Lung (tissue), 12 donors: ENCODE measurements around the gene DAAM2. TPM values are rescaled to one million over a fixed set of nuclear protein-coding genes. Genes with fewer than 3 reads are reported as not detected.

Source experiments
- ATAC-seq: fragments of 200-7000 bp; cut with Tn5 transposase; one replicate; pipeline ENCODE4 v1.9.1; 2020; ENCODE audit warnings: moderate number of reproducible peaks; ENCODE audit not compliant: insufficient read depth, low FRiP score
- DNase-seq, 3 donors: peaks; one replicate each; pipeline ENCODE4 v3.0.0-alpha.2; 2013 to 2017
- H3K27ac ChIP-seq, 2 donors: one replicate each; pipeline ENCODE4 v1.5.1; 2013; ENCODE audit warnings: mild to moderate bottlenecking in 2 of 2, moderate library complexity in 2 of 2, control low read depth in 1 of 2, inconsistent platforms in 1 of 2, low read depth in 1 of 2, low read length in 1 of 2
- H3K27me3 ChIP-seq, 3 donors: one replicate each; pipeline ENCODE4 v1.5.1; 2013; ENCODE audit warnings: low read length in 2 of 3; ENCODE audit not compliant: control insufficient read depth in 3 of 3, insufficient read depth in 3 of 3
- H3K36me3 ChIP-seq, 4 donors: one replicate each; pipeline ENCODE4 v1.5.1; 2013; ENCODE audit warnings: low read length in 4 of 4, mild to moderate bottlenecking in 1 of 4, moderate library complexity in 1 of 4; ENCODE audit not compliant: control insufficient read depth in 4 of 4, insufficient read depth in 4 of 4
- H3K4me1 ChIP-seq, 5 donors: one replicate each; pipeline ENCODE4 v1.5.1; 2013; ENCODE audit warnings: low read length in 5 of 5, mild to moderate bottlenecking in 2 of 5, moderate library complexity in 1 of 5; ENCODE audit not compliant: control insufficient read depth in 5 of 5, insufficient read depth in 5 of 5
- H3K4me3 ChIP-seq: one replicate; pipeline ENCODE4 v1.5.1; 2013; ENCODE audit warnings: mild to moderate bottlenecking, control low read depth, moderate library complexity
- H3K9ac ChIP-seq, 2 donors: one replicate each; pipeline ENCODE4 v1.5.1; 2013; ENCODE audit warnings: low read length in 2 of 2, control low read depth in 1 of 2; ENCODE audit not compliant: insufficient read depth in 1 of 2
- H3K9me3 ChIP-seq, 4 donors: one replicate each; pipeline ENCODE4 v1.5.1; 2013; ENCODE audit warnings: low read length in 3 of 4, mild to moderate bottlenecking in 1 of 4, moderate library complexity in 1 of 4; ENCODE audit not compliant: control insufficient read depth in 4 of 4, insufficient read depth in 3 of 4
- WGBS, 2 donors: extraction: QIAGEN DNeasy Blood & Tissue Kit; methylation state at CpG; one replicate each; pipeline ENCODE4 v1.1.7; 2013; 5-methylcytosine and 5-hydroxymethylcytosine counted together
- polyA plus RNA-seq, 2 donors: library from polyadenylated mRNA; stranded (reverse); fragments of 200-250 nt; gene quantifications; one replicate each; pipeline ENCODE4 v1.2.1, GENCODE V29; 2013
- total RNA-seq, 2 donors: library from RNA; depleted of rRNA in 1 of 2; stranded (reverse); fragments of >200 nt in 1 of 2; gene quantifications; one replicate each; pipeline ENCODE4 v1.2.1, GENCODE V29; 2014 to 2021
- TF ChIP-seq, protein P1 (sequence below): IDR thresholded peaks from 2 replicates; pipeline ENCODE4 v1.5.1; 2012; ENCODE audit warnings: mild to moderate bottlenecking; ENCODE audit errors: control extremely low read depth, extremely low read depth
- donor health status: control.
- donor health status: control.
- donor health status: Bipolar disorder and iron deficiency.
- donor health status: healthy.
- donor health status: DM: yes; HTN: yes; CAD: no.

Gene DAAM2
- total and polyA plus RNA-seq, 4 donors, result 13.6 to 43.0 (median 28.5) TPM

DNA sequence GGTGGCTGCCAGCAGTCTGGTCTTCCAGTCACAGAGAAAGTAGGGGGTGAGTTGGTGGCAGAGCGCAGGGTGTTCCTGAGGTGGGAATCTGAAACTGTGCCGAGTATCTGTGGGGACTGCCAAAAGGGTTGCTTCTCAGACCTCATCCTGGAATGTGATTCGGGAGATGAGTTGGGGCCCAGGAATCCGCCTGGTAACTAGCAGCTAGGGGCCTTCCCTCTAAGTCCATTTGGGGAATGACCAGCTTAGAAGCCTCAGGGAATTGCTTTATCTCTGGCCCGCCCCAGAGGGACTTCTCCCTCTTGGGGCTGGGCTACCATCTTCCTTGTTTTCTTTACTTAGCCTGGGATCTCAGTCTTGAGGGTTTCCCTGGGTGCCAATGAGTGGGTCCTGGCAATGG, 92.5 kb downstream of the DAAM2 start:
- Histone ChIP-seq H3K4me3 (no peak overlapping the region), H3K27ac (no peak overlapping the region), H3K9ac (no peak overlapping the region), H3K9me3 (no peaks in the 10 kb centered on the region), H3K27me3 (no peaks in the 10 kb centered on the region), H3K36me3 (peaks cover 0 to 14% (median 5%) of the 10 kb centered on the region in 4 donors), H3K4me1 (peaks cover 0 to 20% (median 16%) of the 10 kb centered on the region in 5 donors)
- DNase-seq (no peak), ATAC-seq (no peak)
- WGBS, 2 donors, result 80 to 94% methylated on average over 5 of the region's 5 CpGs
- TF ChIP-seq, protein P1, sequence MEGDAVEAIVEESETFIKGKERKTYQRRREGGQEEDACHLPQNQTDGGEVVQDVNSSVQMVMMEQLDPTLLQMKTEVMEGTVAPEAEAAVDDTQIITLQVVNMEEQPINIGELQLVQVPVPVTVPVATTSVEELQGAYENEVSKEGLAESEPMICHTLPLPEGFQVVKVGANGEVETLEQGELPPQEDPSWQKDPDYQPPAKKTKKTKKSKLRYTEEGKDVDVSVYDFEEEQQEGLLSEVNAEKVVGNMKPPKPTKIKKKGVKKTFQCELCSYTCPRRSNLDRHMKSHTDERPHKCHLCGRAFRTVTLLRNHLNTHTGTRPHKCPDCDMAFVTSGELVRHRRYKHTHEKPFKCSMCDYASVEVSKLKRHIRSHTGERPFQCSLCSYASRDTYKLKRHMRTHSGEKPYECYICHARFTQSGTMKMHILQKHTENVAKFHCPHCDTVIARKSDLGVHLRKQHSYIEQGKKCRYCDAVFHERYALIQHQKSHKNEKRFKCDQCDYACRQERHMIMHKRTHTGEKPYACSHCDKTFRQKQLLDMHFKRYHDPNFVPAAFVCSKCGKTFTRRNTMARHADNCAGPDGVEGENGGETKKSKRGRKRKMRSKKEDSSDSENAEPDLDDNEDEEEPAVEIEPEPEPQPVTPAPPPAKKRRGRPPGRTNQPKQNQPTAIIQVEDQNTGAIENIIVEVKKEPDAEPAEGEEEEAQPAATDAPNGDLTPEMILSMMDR, result no peak

- Histone ChIP-seq H3K27me3 (no peaks in the 10 kb centered on the region), H3K4me1 (peaks cover 0 to 20% (median 16%) of the 10 kb centered on the region in 5 donors), H3K36me3 (peaks cover 0 to 7% (median 2%) of the 10 kb centered on the region in 4 donors), H3K4me3 (no peak overlapping the region), H3K9ac (no peak overlapping the region), H3K27ac (no peak overlapping the region), H3K9me3 (no peaks in the 10 kb centered on the region)
- DNase-seq (no peak), ATAC-seq (no peak)
- TF ChIP-seq, protein P1, result no peak
- WGBS, 2 donors, result 89 to 91% methylated on average over 7 of the region's 7 CpGs
Observed at GRCh38 chr6:39885691-39886090, 93.5 kb downstream of the DAAM2 start.

- 76 to 95% methylated on average over 2 of the region's 2 CpGs for WGBS, 2 donors
- Histone ChIP-seq H3K4me3 (no peak overlapping the region), H3K36me3 (peaks cover 0 to 8% (median 1%) of the 10 kb centered on the region in 4 donors), H3K27me3 (no peaks in the 10 kb centered on the region), H3K9me3 (no peaks in the 10 kb centered on the region), H3K9ac (no peak overlapping the region), H3K27ac (peak overlapping the region in 1 of 2 donors; percentile 63), H3K4me1 (peaks cover 0 to 17% (median 14%) of the 10 kb centered on the region in 5 donors)
- ATAC-seq (no peak), DNase-seq (no peak)
- TF ChIP-seq, protein P1, result no peak
Observed at GRCh38 chr6:39886871-39887270, 94.7 kb downstream of the DAAM2 start.
